Heart right ventricle (tissue), 16 donors: Measurements from ENCODE around the gene FHL5. TPM values are rescaled to one million over a fixed set of nuclear protein-coding genes. Genes with fewer than 3 reads are reported as not detected.

Experiments
- ATAC-seq, 8 donors: fragments of 200-7000 bp; cut with Tn5 transposase; one replicate each; pipeline ENCODE4 v1.9.1; 2020; ENCODE audit warnings: mild to moderate bottlenecking in 8 of 8, moderate library complexity in 8 of 8, moderate number of reproducible peaks in 1 of 8
- DNase-seq, 2 donors: peaks; one replicate each; pipeline ENCODE4 v3.0.0-alpha.2; 2020
- H3K27ac ChIP-seq, 10 donors: fragments of 200-600 bp; sonication (generic) in 2 of 10; one replicate each; pipeline versions ENCODE4 v1.5.0 to v1.8.0; 2020 to 2022; ENCODE audit warnings: mild to moderate bottlenecking in 3 of 10
- H3K27me3 ChIP-seq, 7 donors: fragments of 200-600 bp; one replicate each; pipeline ENCODE4 v1.8.0; 2021 to 2022; ENCODE audit warnings: mild to moderate bottlenecking in 2 of 7
- H3K36me3 ChIP-seq, 9 donors: fragments of 200-600 bp; sonication (generic) in 1 of 9; one replicate each; pipeline versions ENCODE4 v1.5.0 to v1.8.0; 2020 to 2022; ENCODE audit warnings: mild to moderate bottlenecking in 2 of 9
- H3K4me1 ChIP-seq, 9 donors: fragments of 200-600 bp; sonication (generic) in 1 of 9; one replicate each; pipeline versions ENCODE4 v1.5.0 to v1.8.0; 2020 to 2022; ENCODE audit warnings: mild to moderate bottlenecking in 4 of 9
- H3K4me3 ChIP-seq, 10 donors: fragments of 200-600 bp; sonication (generic) in 2 of 10; one replicate each; pipeline versions ENCODE4 v1.5.0 to v1.8.0; 2020 to 2022; ENCODE audit warnings: mild to moderate bottlenecking in 7 of 10, moderate library complexity in 2 of 10
- H3K9me3 ChIP-seq, 11 donors: fragments of 200-600 bp in 10 of 11; sonication (generic) in 2 of 11; one replicate each; pipeline versions ENCODE4 v1.5.0 to v1.8.0; 2013 to 2022; ENCODE audit warnings: mild to moderate bottlenecking in 2 of 11, control low read depth in 1 of 11, moderate library complexity in 1 of 11
- WGBS, 2 donors: extraction: QIAGEN DNeasy Blood & Tissue Kit; methylation state at CpG; one replicate each; pipeline ENCODE4 v1.1.7; 2013; ENCODE audit warnings: inconsistent platforms in 1 of 2; 5-methylcytosine and 5-hydroxymethylcytosine counted together
- intact Hi-C, 10 donors: fragments of 100-400 bp; cut with DNase I; formaldehyde crosslinking; loops; one replicate each; pipeline versions ENCODE4 v1.11.1 to v1.14.2; 2022
- polyA plus RNA-seq, 2 donors: library from polyadenylated mRNA; stranded (reverse); fragments of 200-250 nt; gene quantifications; one replicate each; pipeline ENCODE4 v1.2.3, GENCODE V29; 2013
- total RNA-seq, 10 donors: library from RNA; stranded (reverse); fragmentation: NEBNext Ultra II Directional in 3 of 10; extraction: Animal tissue kit (Norgen Biotek cat#: 25700) in 3 of 10; gene quantifications; one replicate each; pipeline versions ENCODE4 v1.2.1 to v1.2.4, GENCODE V29; 2021 to 2023
- TF ChIP-seq, protein P1 (sequence below), 9 donors: fragments of 200-600 bp; sonication (generic) in 2 of 9; IDR thresholded peaks; one replicate each; pipeline versions ENCODE4 v1.5.0 to v1.8.0; 2021 to 2022; ENCODE audit warnings: antibody characterized with exemption in 9 of 9, mild to moderate bottlenecking in 5 of 9, moderate library complexity in 1 of 9
- donor health status: Arrhythmogenic right ventricular cardiomyopathy.
- donor health status: ischemic (EF 13 %, LVEDD 7.1; RV severe dilation, severe dysfunction).
- donor health status: healthy with polysubstance abuse.
- donor health status: DM: no; HTN: yes; CAD: no.
- donor health status: DM: no; HTN: no; CAD: no.
- donor health status: ischemic (EF 25% LVEDD 6.9; RV normal size, moderate dysfunction).
- donor health status: ischemic (EF 25% LVEDD 5.7; RV mildly dilated, moderate dysfunction).
- donor health status: healthy.
- donor health status: DM: yes; HTN: yes; CAD: no.
- donor health status: Ischemic cardiomyopathy.
- donor health status: ischemic (EF 35%, LVEDD 5.7; RV mildly dilated, moderate dysfunction).
- donor health status: nonischemic (EF 11% LVEDD 7.7; RV severe dilation, severe dysfunction).
- donor health status: DM: yes; HTN: yes; CAD: no.
- donor health status: PGD.
- donor health status: ischemic (EF 29% LVEDD 5.4; RV normal size, mild dysfunction).
- donor health status: nonischemic (EF 23%, LVEDD 6.1; RV moderate dilation, normal function).

The FHL5 gene
- total and polyA plus RNA-seq, 12 donors = 1.2 to 11.8 (median 3.4) TPM

DNA sequence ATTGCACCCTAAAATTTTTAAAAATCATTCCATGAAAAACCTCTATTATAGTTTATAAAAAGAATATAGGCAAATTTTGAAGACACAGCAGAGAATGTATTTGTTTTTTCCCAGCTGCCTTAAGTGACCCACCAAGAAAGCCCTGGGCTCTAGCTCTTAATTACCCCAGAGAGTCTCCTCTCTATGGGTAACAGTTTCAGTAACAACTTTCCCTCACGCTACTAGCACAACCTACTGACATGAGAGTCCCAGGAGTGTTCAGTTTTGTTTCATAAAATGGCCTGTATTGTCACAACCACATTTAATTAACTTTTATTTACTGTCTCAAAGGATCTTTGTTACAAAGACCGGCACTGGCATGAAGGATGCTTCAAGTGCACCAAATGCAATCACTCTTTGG is 41.5 kb downstream of the FHL5 start:
- ATAC-seq (no peak), DNase-seq (no peak)
- no peaks in the 10 kb centered on the region for H3K9me3 ChIP-seq
- TF ChIP-seq, protein P1, sequence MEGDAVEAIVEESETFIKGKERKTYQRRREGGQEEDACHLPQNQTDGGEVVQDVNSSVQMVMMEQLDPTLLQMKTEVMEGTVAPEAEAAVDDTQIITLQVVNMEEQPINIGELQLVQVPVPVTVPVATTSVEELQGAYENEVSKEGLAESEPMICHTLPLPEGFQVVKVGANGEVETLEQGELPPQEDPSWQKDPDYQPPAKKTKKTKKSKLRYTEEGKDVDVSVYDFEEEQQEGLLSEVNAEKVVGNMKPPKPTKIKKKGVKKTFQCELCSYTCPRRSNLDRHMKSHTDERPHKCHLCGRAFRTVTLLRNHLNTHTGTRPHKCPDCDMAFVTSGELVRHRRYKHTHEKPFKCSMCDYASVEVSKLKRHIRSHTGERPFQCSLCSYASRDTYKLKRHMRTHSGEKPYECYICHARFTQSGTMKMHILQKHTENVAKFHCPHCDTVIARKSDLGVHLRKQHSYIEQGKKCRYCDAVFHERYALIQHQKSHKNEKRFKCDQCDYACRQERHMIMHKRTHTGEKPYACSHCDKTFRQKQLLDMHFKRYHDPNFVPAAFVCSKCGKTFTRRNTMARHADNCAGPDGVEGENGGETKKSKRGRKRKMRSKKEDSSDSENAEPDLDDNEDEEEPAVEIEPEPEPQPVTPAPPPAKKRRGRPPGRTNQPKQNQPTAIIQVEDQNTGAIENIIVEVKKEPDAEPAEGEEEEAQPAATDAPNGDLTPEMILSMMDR (IDR thresholded peaks at IDR 0.05) = no peak
- H3K27ac ChIP-seq = peak overlapping the region in 1 of 10 donors; percentile 15
- H3K27me3 ChIP-seq = peaks cover 0 to 6% (median 0%) of the 10 kb centered on the region in 7 donors
- no peaks in the 10 kb centered on the region for H3K4me1 ChIP-seq
- no peak overlapping the region for H3K4me3 ChIP-seq
- no peaks in the 10 kb centered on the region for H3K36me3 ChIP-seq
- WGBS, 2 donors = 61 to 80% methylated on average over 2 of the region's 2 CpGs
- intact Hi-C loops = no loop called here

DNA sequence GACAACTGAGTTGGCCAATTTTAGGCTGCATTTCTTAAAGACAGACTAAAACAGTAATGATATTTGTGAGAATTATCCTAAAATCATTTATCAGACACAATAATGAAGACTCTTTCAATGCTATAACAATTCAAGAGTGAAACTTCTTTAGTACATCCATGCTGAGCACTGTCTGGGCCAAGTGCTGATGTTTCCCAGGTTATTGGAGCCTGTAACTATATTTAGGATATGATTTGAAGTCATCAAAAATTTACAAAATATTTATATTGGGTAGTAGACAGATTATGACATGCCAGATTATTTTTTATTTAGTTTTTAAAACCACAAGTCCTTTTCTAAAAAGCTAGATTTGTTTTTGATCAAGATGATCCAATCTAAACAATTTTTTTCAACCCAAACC is 45.1 kb downstream of the FHL5 start:
- no peaks in the 10 kb centered on the region for H3K27me3 ChIP-seq
- ATAC-seq (no peak), DNase-seq (no peak)
- no peaks in the 10 kb centered on the region for H3K36me3 ChIP-seq
- no peaks in the 10 kb centered on the region for H3K9me3 ChIP-seq
- intact Hi-C loops = no loop called here
- no peak overlapping the region for H3K27ac ChIP-seq
- H3K4me1 ChIP-seq = no peaks in the 10 kb centered on the region
- H3K4me3 ChIP-seq = no peak overlapping the region
- TF ChIP-seq, protein P1 (IDR thresholded peaks at IDR 0.05) = no peak

DNA sequence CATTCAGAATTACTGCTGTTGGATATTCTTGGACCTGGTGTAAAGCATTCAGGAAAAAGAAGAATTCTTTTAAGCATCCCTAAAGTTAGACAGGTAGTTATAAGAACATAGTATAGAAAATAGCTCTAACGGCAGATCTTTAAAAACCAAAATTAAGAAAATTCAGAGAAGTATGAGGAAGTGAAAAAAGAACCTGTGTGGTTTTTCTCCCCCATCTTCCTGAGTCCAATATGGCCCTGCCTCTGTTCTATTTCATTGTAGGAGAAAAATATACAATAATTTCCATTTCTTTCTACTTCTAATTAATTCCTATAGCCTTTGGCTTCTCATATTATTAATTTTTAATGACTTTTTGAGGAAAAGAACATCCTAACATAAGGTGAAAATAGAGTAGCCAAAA is 47.1 kb downstream of the FHL5 start:
- no peak for DNase-seq
- WGBS, 2 donors = 89 to 97% methylated on average over 1 of the region's 1 CpG
- no peaks in the 10 kb centered on the region for H3K9me3 ChIP-seq
- H3K4me3 ChIP-seq = no peak overlapping the region
- H3K36me3 ChIP-seq = no peaks in the 10 kb centered on the region
- intact Hi-C loops = no loop called here
- H3K27ac ChIP-seq = no peak overlapping the region
- ATAC-seq = no peak
- no peaks in the 10 kb centered on the region for H3K27me3 ChIP-seq
- TF ChIP-seq, protein P1 (IDR thresholded peaks at IDR 0.05) = no peak
- no peaks in the 10 kb centered on the region for H3K4me1 ChIP-seq

DNA sequence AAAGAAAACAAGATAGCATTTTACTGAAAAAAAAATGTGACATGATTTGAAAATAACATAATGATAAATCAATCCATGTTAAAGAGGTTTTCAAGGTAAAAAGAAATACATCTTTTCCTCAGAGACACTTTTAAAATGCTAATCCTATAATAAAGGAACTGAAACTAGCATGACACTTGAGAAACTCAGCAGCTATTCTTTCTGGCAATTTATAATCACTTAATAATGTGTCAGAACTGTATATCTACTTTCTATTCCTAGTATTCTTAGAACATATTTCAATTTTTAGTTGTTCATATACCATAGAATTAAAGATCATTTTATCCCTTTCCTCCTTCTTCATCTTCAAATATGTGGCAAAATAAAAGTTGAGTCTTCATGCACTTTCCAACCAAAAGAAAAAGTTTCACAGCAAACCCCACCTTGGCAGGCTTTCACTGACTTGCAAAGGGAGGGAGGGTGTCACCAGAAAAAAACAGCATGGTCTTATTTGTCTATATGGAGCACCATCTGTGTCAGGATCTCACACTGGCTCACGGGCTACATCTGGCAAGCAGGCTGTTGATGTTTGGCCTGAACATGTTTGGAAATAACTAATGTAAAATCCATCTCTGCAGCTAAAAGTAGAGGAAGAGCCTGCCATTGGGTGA is 48.5 kb downstream of the FHL5 start:
- TF ChIP-seq, protein P1 (IDR thresholded peaks at IDR 0.05) = no peak
- Histone ChIP-seq H3K4me3 (no peak overlapping the region), H3K27ac (no peak overlapping the region), H3K4me1 (no peaks in the 10 kb centered on the region), H3K36me3 (no peaks in the 10 kb centered on the region), H3K27me3 (no peaks in the 10 kb centered on the region), H3K9me3 (no peaks in the 10 kb centered on the region)
- WGBS, 2 donors = 49 to 66% methylated on average over 1 of the region's 1 CpG
- DNase-seq (no peak), ATAC-seq (no peak)
- intact Hi-C loops = no loop called here
